Karpas-422 (cell line): ENCODE results near the gene AP5Z1. TPM values are rescaled to one million over a fixed set of nuclear protein-coding genes. Genes with fewer than 3 reads are reported as not detected.

Source experiments
- DNase-seq: peaks from one replicate; pipeline ENCODE4 v3.0.0-alpha.2; 2015
- H2AFZ ChIP-seq: fragments of 200-600 bp; sonication (generic); 2 replicates; pipeline ENCODE4 v1.6.1; 2014; ENCODE audit warnings: antibody characterized with exemption, low read length, mixed read lengths
- H3K27ac ChIP-seq: fragments of 200-600 bp; sonication (generic); 2 replicates; pipeline ENCODE4 v1.5.1; 2014; ENCODE audit warnings: mild to moderate bottlenecking, low read length, moderate library complexity
- H3K27me3 ChIP-seq: fragments of 200-600 bp; sonication (generic); 2 replicates; pipeline ENCODE4 v1.6.1; 2014; ENCODE audit warnings: low read length, mixed read lengths
- H3K36me3 ChIP-seq: fragments of 200-600 bp; sonication (generic); 2 replicates; pipeline ENCODE4 v1.6.1; 2014; ENCODE audit warnings: low read length, mixed read lengths; ENCODE audit not compliant: insufficient read depth
- H3K4me1 ChIP-seq: fragments of 200-600 bp; sonication (generic); 2 replicates; pipeline ENCODE4 v1.6.1; 2014; ENCODE audit warnings: mild to moderate bottlenecking, low read length, mixed read lengths
- H3K4me2 ChIP-seq: fragments of 200-600 bp; sonication (generic); 2 replicates; pipeline ENCODE4 v1.6.1; 2014; ENCODE audit warnings: low read length, low read depth, mild to moderate bottlenecking; ENCODE audit not compliant: poor library complexity, severe bottlenecking
- H3K4me3 ChIP-seq: fragments of 200-600 bp; sonication (generic); 2 replicates; pipeline ENCODE4 v1.5.1; 2014; ENCODE audit warnings: mild to moderate bottlenecking, antibody characterized with exemption, low read length, mixed read lengths
- H3K79me2 ChIP-seq: fragments of 200-600 bp; sonication (generic); 2 replicates; pipeline ENCODE4 v1.6.1; 2014; ENCODE audit warnings: mild to moderate bottlenecking, low read length, mixed read lengths
- H3K9ac ChIP-seq: fragments of 200-600 bp; sonication (generic); 2 replicates; pipeline ENCODE4 v1.6.0; 2014; ENCODE audit warnings: low read length
- H3K9me2 ChIP-seq: fragments of 200-600 bp; sonication (generic), shearing (Covaris generic); replicated peaks from 2 replicates; pipeline ENCODE4 v1.6.0; 2014; ENCODE audit warnings: mild to moderate bottlenecking, low read length, moderate library complexity; ENCODE audit not compliant: insufficient read depth
- H3K9me3 ChIP-seq: fragments of 300-700, 200-600 bp; sonication (generic); 2 replicates; pipeline ENCODE4 v1.6.1; 2014; ENCODE audit warnings: low read length, mixed read lengths
- H4K20me1 ChIP-seq: fragments of 200-600 bp; sonication (generic); 2 replicates; pipeline ENCODE4 v1.6.1; 2014; ENCODE audit warnings: mild to moderate bottlenecking, antibody characterized with exemption, low read length, low read depth; ENCODE audit not compliant: insufficient read depth
- total RNA-seq: library from RNA; depleted of rRNA; stranded (reverse); fragments of >200 nt; shearing (Covaris generic); gene quantifications from 2 replicates; pipeline ENCODE4 v1.2.3, GENCODE V29; 2014; ENCODE audit warnings: low replicate concordance

AP5Z1 gene
- total RNA-seq, 1 experiment from 2014 or later, result 14.5 TPM

DNA sequence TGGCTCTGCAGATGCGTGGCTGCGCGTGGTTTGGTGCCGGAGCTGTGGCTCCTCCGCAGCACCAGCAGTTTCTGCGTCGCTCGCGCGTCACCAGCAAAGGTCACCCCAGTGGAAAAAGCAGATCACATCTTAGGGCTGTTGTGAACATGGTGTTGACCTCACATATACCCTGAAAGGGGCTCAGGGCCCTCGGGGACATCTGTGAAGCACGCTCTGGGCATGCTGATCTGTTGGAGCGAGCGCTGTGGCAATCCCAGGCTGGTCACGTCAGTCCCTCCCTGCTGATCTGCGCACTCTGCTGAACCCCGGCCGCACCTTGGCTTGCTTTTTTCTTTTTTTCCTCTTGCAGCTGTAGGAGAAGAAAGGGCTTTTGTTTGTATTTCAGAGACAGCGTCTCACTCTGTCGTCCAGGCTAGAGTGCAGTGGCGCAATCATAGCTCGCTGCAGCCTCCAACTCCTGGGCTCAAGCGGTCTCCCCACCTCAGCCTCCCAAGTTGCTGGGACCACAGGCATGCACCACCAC lies 33.3 kb upstream of the AP5Z1 start:
- H4K20me1 ChIP-seq, result peaks cover 4% of the 10 kb centered on the region; the same call in 1 of the 2 replicates
- H3K4me1 ChIP-seq, result peaks cover 31% of the 10 kb centered on the region
- no peak overlapping the region for H3K4me2 ChIP-seq
- H3K36me3 ChIP-seq, result 0 out of 2 replicates have a peak, but pooled peaks cover 4% of the 10 kb centered on the region
- no peak overlapping the region for H2AFZ ChIP-seq
- H3K4me3 ChIP-seq, result no peak overlapping the region
- H3K9ac ChIP-seq, result no peak overlapping the region
- peaks cover 79% of the 10 kb centered on the region for H3K79me2 ChIP-seq
- no peak overlapping the region for H3K27ac ChIP-seq
- no peak for DNase-seq
- no peaks in the 10 kb centered on the region for H3K9me3 ChIP-seq
- no peaks in the 10 kb centered on the region for H3K9me2 ChIP-seq
- H3K27me3 ChIP-seq, result no peaks in the 10 kb centered on the region

DNA sequence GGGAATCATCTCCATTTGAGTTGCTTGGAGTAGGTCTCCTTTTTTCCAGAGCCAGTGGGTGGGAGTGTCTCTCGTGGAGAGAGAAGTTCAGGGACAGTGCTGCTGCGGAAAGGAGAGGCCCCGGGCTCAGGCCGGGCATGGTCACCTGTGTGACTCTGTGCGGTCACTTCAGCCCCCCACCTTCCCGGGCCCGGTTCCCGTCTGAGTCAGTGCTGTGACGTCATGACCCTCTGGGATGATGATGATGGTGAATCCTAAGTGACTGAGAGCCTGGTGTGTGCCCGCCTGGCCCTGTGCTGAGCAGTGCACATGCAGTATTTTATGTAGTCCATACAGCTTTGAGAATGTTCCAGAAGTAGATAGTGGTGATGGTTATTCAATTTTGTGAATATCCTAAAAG lies 32.6 kb upstream of the AP5Z1 start:
- Histone ChIP-seq H3K27me3 (no peaks in the 10 kb centered on the region), H3K79me2 (peaks cover 78% of the 10 kb centered on the region), H3K27ac (no peak overlapping the region), H2AFZ (no peak overlapping the region), H3K9me2 (no peaks in the 10 kb centered on the region), H3K4me2 (no peak overlapping the region), H3K4me1 (peaks cover 31% of the 10 kb centered on the region), H3K36me3 (0 out of 2 replicates have a peak, but pooled peaks cover 4% of the 10 kb centered on the region), H3K4me3 (no peak overlapping the region), H3K9me3 (no peaks in the 10 kb centered on the region), H3K9ac (no peak overlapping the region), H4K20me1 (peaks cover 4% of the 10 kb centered on the region; the same call in 1 of the 2 replicates)
- no peak for DNase-seq

DNA sequence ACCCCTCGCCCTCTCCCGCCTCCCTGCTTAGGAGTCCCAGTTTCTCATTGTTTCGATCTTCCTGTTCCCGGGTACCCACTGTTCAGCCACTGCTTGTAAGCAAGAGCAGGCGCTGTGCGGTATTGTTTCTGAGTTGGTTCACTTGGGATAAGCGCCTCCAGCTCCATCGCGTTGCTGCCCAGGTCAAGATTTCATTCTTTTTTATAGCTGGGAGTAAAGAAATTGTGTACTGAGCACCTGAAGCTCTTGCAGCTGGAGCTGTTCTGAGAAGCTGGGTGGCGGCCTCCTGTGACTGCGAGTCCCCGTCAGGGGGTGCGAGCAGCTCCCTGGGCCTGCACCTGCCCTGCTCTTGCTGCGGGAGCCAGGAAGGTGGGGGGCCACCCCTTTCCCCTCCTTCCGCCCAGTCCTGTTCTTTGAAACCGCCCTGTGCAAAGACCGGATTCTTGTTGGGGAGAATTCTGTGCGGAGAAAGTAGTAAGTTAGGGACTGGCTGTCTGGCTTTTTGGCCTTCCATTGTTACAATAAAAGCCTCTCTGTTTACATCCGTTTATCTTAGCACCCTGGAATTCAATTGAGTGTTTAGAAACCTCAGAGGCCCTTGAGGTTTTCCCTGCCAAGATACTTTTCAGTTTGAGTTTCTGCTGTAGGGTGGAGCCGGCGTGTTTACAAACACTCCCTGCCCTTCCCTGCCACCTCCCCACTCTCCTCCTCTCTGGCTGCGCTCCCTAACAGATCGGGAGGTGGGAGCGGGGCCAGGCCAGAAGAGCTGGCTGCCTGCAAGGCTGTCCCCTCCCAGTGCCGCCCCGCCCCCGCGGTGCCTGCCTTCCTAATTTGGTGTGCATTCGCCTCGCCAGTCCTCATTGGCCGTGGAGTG lies 30.8 kb upstream of the AP5Z1 start:
- peak overlapping the region; percentile 80 for H3K27ac ChIP-seq

DNA sequence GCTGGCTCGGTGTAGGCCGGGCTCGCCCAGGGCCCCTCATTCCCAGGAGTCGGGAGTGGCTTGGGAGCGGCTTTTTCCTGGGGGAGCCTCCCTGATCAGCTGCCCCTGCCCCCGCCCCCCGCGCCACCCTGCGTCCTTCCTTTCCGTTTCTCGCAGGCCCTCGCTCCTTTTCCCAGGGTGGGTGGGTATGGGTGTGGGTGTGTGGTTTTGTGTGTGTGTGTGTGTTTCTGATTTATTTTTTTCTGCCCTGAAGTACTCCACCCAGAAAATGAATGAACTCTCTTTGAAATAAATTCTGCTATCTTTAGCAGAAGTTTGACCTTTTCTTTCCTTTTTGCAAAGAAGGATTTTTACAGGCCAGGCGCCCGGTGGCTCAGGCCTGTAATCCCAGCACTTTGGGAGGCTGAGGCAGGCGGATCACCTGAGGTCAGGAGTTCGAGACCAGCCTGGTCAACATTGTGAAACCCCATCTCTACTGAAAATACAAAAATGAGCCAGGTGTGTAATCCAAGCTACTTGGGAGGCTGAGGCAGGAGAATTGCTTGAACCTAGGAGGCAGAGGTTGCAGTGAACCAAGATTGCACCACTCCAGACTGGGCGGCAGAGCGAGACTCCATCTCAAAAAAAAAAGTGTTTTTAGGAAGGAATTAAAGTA lies 30.0 kb upstream of the AP5Z1 start:
- Histone ChIP-seq H3K27me3 (no peaks in the 10 kb centered on the region), H3K9me2 (no peaks in the 10 kb centered on the region), H3K36me3 (0 out of 2 replicates have a peak, but pooled peaks cover 4% of the 10 kb centered on the region), H3K4me3 (peak overlapping the region; percentile 64; the same call in 1 of the 2 replicates), H3K79me2 (peaks cover 83% of the 10 kb centered on the region), H2AFZ (no peak overlapping the region), H3K9ac (peak overlapping the region; percentile 71), H3K4me1 (peaks cover 31% of the 10 kb centered on the region), H3K9me3 (no peaks in the 10 kb centered on the region), H3K27ac (peak overlapping the region; percentile 80), H4K20me1 (peaks cover 4% of the 10 kb centered on the region; the same call in 1 of the 2 replicates), H3K4me2 (peak overlapping the region; percentile 82)
- DNase-seq, result no peak

More for the DNA sequence above, 30.8 kb upstream of the AP5Z1 start:
- Histone ChIP-seq H3K9ac (peak overlapping the region; percentile 71), H3K4me3 (peak overlapping the region; percentile 64), H3K9me3 (no peaks in the 10 kb centered on the region), H3K4me2 (peak overlapping the region; percentile 82), H3K36me3 (0 out of 2 replicates have a peak, but pooled peaks cover 4% of the 10 kb centered on the region), H4K20me1 (peaks cover 4% of the 10 kb centered on the region; the same call in 1 of the 2 replicates), H3K79me2 (peaks cover 80% of the 10 kb centered on the region), H3K27me3 (no peaks in the 10 kb centered on the region), H3K4me1 (peaks cover 31% of the 10 kb centered on the region), H2AFZ (no peak overlapping the region), H3K9me2 (no peaks in the 10 kb centered on the region)
- peak; percentile 83 for DNase-seq

DNA sequence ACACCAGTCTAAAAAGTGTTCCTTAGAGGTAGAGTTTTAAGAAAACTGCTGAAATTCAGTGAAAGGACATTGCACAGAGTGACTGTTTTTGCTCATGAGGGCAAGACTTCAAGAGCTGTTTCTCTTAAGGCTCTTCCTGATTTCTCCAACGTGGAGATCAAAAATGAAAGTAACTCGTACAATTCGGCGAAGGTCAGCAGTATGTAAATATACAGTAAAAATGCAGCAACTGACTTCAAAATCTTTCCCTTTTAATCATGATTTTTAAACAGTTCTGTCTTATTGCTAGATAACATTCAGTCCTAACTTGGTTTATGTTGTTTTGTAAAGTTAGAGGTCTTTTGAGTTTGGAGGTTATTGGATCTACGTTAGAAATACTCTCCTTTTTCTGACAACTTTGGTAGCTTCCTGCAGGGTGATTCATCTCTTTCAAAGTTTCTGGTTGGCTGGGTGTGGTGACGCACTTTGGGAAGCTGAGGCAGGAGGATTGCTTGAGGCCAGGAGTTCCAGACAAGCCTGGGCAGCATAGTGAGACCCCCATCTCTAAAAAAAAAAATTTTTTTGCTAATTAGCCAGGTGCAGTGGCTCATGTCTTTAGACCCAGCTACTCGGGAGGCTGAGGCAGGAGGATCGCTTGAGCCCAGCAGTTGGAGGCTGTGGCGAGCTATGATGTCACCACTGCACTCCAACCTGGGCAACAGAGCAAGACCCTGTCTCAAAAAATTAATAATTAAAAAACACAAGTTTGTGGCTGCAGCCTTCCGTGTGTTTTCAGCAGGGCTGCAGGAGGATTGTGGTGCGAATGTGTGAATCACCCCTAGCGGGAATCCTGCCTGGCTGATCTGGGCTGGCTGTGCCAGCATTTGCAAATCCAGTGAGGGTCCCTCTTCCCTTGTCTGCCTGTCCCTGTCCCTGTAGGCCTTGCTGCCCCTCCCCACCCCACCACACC lies 29.2 kb upstream of the AP5Z1 start:
- Histone ChIP-seq H3K9me3 (no peaks in the 10 kb centered on the region), H3K4me1 (peaks cover 31% of the 10 kb centered on the region), H4K20me1 (peaks cover 4% of the 10 kb centered on the region; the same call in 1 of the 2 replicates), H3K79me2 (peaks cover 79% of the 10 kb centered on the region), H3K27me3 (no peaks in the 10 kb centered on the region), H3K4me2 (peak overlapping the region; percentile 82), H3K36me3 (0 out of 2 replicates have a peak, but pooled peaks cover 4% of the 10 kb centered on the region), H3K27ac (peak overlapping the region; percentile 80; the same call in 1 of the 2 replicates), H3K4me3 (no peak overlapping the region), H2AFZ (no peak overlapping the region), H3K9me2 (no peaks in the 10 kb centered on the region), H3K9ac (peak overlapping the region; percentile 1; the same call in 1 of the 2 replicates)
- no peak for DNase-seq

DNA sequence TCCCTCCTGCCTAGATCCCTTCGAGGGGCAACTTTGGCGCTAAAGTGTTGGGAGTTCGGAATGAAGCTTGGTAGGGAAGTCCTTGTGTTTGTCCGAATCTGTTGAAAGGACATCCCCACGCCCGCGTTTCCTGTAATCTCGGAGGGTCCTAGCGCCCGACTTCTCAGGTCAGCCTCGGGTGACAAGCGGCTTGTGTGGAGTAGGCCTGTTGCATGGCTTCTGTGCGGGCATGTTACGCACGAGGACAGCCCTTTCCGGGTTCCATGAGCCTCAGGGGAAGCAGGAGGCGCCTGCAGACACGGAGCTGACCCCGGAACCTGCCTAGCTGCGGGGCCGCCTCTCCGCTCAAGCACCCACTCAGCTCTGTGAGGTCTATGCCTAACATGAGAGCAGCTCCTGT lies 28.4 kb upstream of the AP5Z1 start:
- Histone ChIP-seq H3K27me3 (no peaks in the 10 kb centered on the region), H3K79me2 (peaks cover 79% of the 10 kb centered on the region), H3K9me2 (no peaks in the 10 kb centered on the region), H2AFZ (no peak overlapping the region), H3K27ac (no peak overlapping the region), H3K4me3 (no peak overlapping the region), H4K20me1 (peaks cover 2% of the 10 kb centered on the region; the same call in 1 of the 2 replicates), H3K9ac (no peak overlapping the region), H3K9me3 (no peaks in the 10 kb centered on the region), H3K4me2 (no peak overlapping the region), H3K4me1 (peaks cover 31% of the 10 kb centered on the region), H3K36me3 (0 out of 2 replicates have a peak, but pooled peaks cover 4% of the 10 kb centered on the region)
- DNase-seq, result no peak

DNA sequence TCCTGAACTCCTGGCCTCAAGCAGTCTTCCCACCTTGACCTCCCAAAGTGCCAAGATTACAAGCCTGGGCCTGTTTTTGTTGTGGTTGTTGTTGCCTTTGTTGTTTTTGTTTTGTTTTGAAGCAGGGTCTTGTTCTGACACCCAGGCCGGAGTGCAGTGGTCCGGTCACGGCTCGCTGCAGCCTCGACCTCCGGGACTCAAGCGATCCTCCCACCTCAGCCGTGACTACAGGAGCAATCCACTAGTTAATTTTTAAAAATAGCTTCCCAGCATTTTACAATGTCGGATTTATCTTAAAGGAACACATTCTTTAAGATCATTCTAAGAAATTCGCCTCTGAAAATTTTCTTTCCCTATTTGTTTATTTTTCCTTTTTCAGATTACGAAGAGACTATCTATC lies 27.7 kb upstream of the AP5Z1 start:
- Histone ChIP-seq H3K4me3 (no peak overlapping the region), H2AFZ (no peak overlapping the region), H3K36me3 (0 out of 2 replicates have a peak, but pooled peaks cover 4% of the 10 kb centered on the region), H4K20me1 (0 out of 2 replicates have a peak, but pooled peaks cover 5% of the 10 kb centered on the region), H3K9me2 (no peaks in the 10 kb centered on the region), H3K27me3 (no peaks in the 10 kb centered on the region), H3K4me1 (peaks cover 31% of the 10 kb centered on the region), H3K27ac (no peak overlapping the region), H3K79me2 (peaks cover 80% of the 10 kb centered on the region), H3K4me2 (no peak overlapping the region), H3K9ac (no peak overlapping the region), H3K9me3 (no peaks in the 10 kb centered on the region)
- DNase-seq, result no peak
